ENCODE measurements around the gene GALNT17.

The GALNT17 gene

GRCh38 chr7:71157757-71158156, 25.8 kb downstream of the GALNT17 start:
- Histone ChIP-seq H3K4me1 (ENCODE audit: control insufficient read depth, insufficient read depth, low read depth, low read length) (no peaks in the 10 kb centered on the region), H2AK5ac (ENCODE audit: low read length, severe bottlenecking) (no peak overlapping the region), H2BK12ac (ENCODE audit: low read length in 2 of 2) (no peak overlapping the region), H3K18ac (ENCODE audit: low read depth in 1 of 2, low read length in 2 of 2) (no peak overlapping the region), H3K4me3 (ENCODE audit: insufficient read depth in 1 of 2, low read depth in 1 of 2, low read length in 2 of 2) (no peak overlapping the region), H3K79me1 (replicated peaks; ENCODE audit: low read length, poor library complexity, severe bottlenecking) (no peaks in the 10 kb centered on the region), H3K4me2 (ENCODE audit: low read length, poor library complexity, severe bottlenecking) (no peak overlapping the region), H3K9me3 (ENCODE audit: control insufficient read depth, low read length) (no peaks in the 10 kb centered on the region), H3K4ac (ENCODE audit: low read depth in 1 of 2, low read length in 2 of 2) (no peak overlapping the region), H3K27me3 (ENCODE audit: control insufficient read depth in 1 of 2, insufficient read depth in 1 of 2, low read length in 2 of 2) (no peaks in the 10 kb centered on the region), H3K27ac (ENCODE audit: low read length, poor library complexity, severe bottlenecking) (no peak overlapping the region), H3K9ac (ENCODE audit: low read length) (no peak overlapping the region), H3K14ac (ENCODE audit: low read length in 2 of 2) (no peak overlapping the region), H2AFZ (ENCODE audit: low read depth, low read length) (no peak overlapping the region), H3K36me3 (ENCODE audit: control insufficient read depth in 1 of 2, insufficient read depth in 2 of 2, low read depth in 1 of 2, low read length in 2 of 2) (no peaks in the 10 kb centered on the region), H2BK15ac (ENCODE audit: low read depth, poor library complexity, severe bottlenecking) (no peak overlapping the region), H4K8ac (ENCODE audit: low read length) (no peak overlapping the region), H2BK5ac (ENCODE audit: low read depth, low read length, poor library complexity, severe bottlenecking) (no peak overlapping the region), H3K23ac (ENCODE audit: low read length in 2 of 2) (no peak overlapping the region), H4K91ac (ENCODE audit: low read length) (no peak overlapping the region), H2BK120ac (ENCODE audit: low read depth, low read length) (no peak overlapping the region)
- DNase-seq: no peak
- no CpG with 5 or more reads among the region's 3 CpGs for WGBS

- H4K91ac ChIP-seq (ENCODE audit: low read length): no peak overlapping the region
- H3K4me3 ChIP-seq (ENCODE audit: insufficient read depth in 1 of 2, low read depth in 1 of 2, low read length in 2 of 2): no peak overlapping the region
- no peaks in the 10 kb centered on the region for H3K36me3 ChIP-seq (ENCODE audit: control insufficient read depth in 1 of 2, insufficient read depth in 2 of 2, low read depth in 1 of 2, low read length in 2 of 2)
- no peaks in the 10 kb centered on the region for H3K27me3 ChIP-seq (ENCODE audit: control insufficient read depth in 1 of 2, insufficient read depth in 1 of 2, low read length in 2 of 2)
- H3K4me2 ChIP-seq (ENCODE audit: low read length, poor library complexity, severe bottlenecking): no peak overlapping the region
- H3K27ac ChIP-seq (ENCODE audit: low read length, poor library complexity, severe bottlenecking): no peak overlapping the region
- H3K9me3 ChIP-seq (ENCODE audit: control insufficient read depth, low read length): no peaks in the 10 kb centered on the region
- no peak overlapping the region for H2BK120ac ChIP-seq (ENCODE audit: low read depth, low read length)
- H3K18ac ChIP-seq (ENCODE audit: low read depth in 1 of 2, low read length in 2 of 2): no peak overlapping the region
- no peak overlapping the region for H3K4ac ChIP-seq (ENCODE audit: low read depth in 1 of 2, low read length in 2 of 2)
- no peak overlapping the region for H4K8ac ChIP-seq (ENCODE audit: low read length)
- H2BK5ac ChIP-seq (ENCODE audit: low read depth, low read length, poor library complexity, severe bottlenecking): no peak overlapping the region
- H2AFZ ChIP-seq (ENCODE audit: low read depth, low read length): no peak overlapping the region
- no peak overlapping the region for H2AK5ac ChIP-seq (ENCODE audit: low read length, severe bottlenecking)
- H3K14ac ChIP-seq (ENCODE audit: low read length in 2 of 2): no peak overlapping the region
- no peaks in the 10 kb centered on the region for H3K4me1 ChIP-seq (ENCODE audit: control insufficient read depth, insufficient read depth, low read depth, low read length)
- no peak for DNase-seq
- no peak overlapping the region for H2BK15ac ChIP-seq (ENCODE audit: low read depth, poor library complexity, severe bottlenecking)
- no peak overlapping the region for H3K9ac ChIP-seq (ENCODE audit: low read length)
- no peak overlapping the region for H2BK12ac ChIP-seq (ENCODE audit: low read length in 2 of 2)
- no peaks in the 10 kb centered on the region for H3K79me1 ChIP-seq (replicated peaks; ENCODE audit: low read length, poor library complexity, severe bottlenecking)
- 86% methylated on average over 6 of the region's 6 CpGs for WGBS
- no peak overlapping the region for H3K23ac ChIP-seq (ENCODE audit: low read length in 2 of 2)
Measured at GRCh38 chr7:71165708-71166107, 33.8 kb downstream of the GALNT17 start.

- Histone ChIP-seq H3K4me3 (ENCODE audit: insufficient read depth in 1 of 2, low read depth in 1 of 2, low read length in 2 of 2) (no peak overlapping the region), H4K8ac (ENCODE audit: low read length) (no peak overlapping the region), H3K23ac (ENCODE audit: low read length in 2 of 2) (no peak overlapping the region), H3K9ac (ENCODE audit: low read length) (no peak overlapping the region), H3K18ac (ENCODE audit: low read depth in 1 of 2, low read length in 2 of 2) (no peak overlapping the region), H3K4me2 (ENCODE audit: low read length, poor library complexity, severe bottlenecking) (no peak overlapping the region), H4K91ac (ENCODE audit: low read length) (no peak overlapping the region), H2BK15ac (ENCODE audit: low read depth, poor library complexity, severe bottlenecking) (no peak overlapping the region), H2BK5ac (ENCODE audit: low read depth, low read length, poor library complexity, severe bottlenecking) (no peak overlapping the region), H3K27ac (ENCODE audit: low read length, poor library complexity, severe bottlenecking) (no peak overlapping the region), H2AFZ (ENCODE audit: low read depth, low read length) (no peak overlapping the region), H2BK120ac (ENCODE audit: low read depth, low read length) (no peak overlapping the region), H3K4me1 (ENCODE audit: control insufficient read depth, insufficient read depth, low read depth, low read length) (no peaks in the 10 kb centered on the region), H3K27me3 (ENCODE audit: control insufficient read depth in 1 of 2, insufficient read depth in 1 of 2, low read length in 2 of 2) (no peaks in the 10 kb centered on the region), H3K36me3 (ENCODE audit: control insufficient read depth in 1 of 2, insufficient read depth in 2 of 2, low read depth in 1 of 2, low read length in 2 of 2) (no peaks in the 10 kb centered on the region), H2AK5ac (ENCODE audit: low read length, severe bottlenecking) (no peak overlapping the region), H3K14ac (ENCODE audit: low read length in 2 of 2) (no peak overlapping the region), H3K79me1 (replicated peaks; ENCODE audit: low read length, poor library complexity, severe bottlenecking) (no peaks in the 10 kb centered on the region), H3K4ac (ENCODE audit: low read depth in 1 of 2, low read length in 2 of 2) (no peak overlapping the region), H2BK12ac (ENCODE audit: low read length in 2 of 2) (no peak overlapping the region), H3K9me3 (ENCODE audit: control insufficient read depth, low read length) (no peaks in the 10 kb centered on the region)
- 82% methylated on average over 4 of the region's 4 CpGs for WGBS
- no peak for DNase-seq
Measured at GRCh38 chr7:71171476-71171875, 39.5 kb downstream of the GALNT17 start.

GRCh38 chr7:71173955-71174354, 42.0 kb downstream of the GALNT17 start:
- no peak overlapping the region for H3K27ac ChIP-seq (ENCODE audit: low read length, poor library complexity, severe bottlenecking)
- no peak overlapping the region for H3K9ac ChIP-seq (ENCODE audit: low read length)
- no peak overlapping the region for H2BK12ac ChIP-seq (ENCODE audit: low read length in 2 of 2)
- H3K4me2 ChIP-seq (ENCODE audit: low read length, poor library complexity, severe bottlenecking): no peak overlapping the region
- H2BK120ac ChIP-seq (ENCODE audit: low read depth, low read length): no peak overlapping the region
- DNase-seq: no peak
- H3K23ac ChIP-seq (ENCODE audit: low read length in 2 of 2): no peak overlapping the region
- peaks cover 8% of the 10 kb centered on the region for H3K9me3 ChIP-seq (ENCODE audit: control insufficient read depth, low read length)
- no peak overlapping the region for H4K91ac ChIP-seq (ENCODE audit: low read length)
- no peaks in the 10 kb centered on the region for H3K4me1 ChIP-seq (ENCODE audit: control insufficient read depth, insufficient read depth, low read depth, low read length)
- H2BK5ac ChIP-seq (ENCODE audit: low read depth, low read length, poor library complexity, severe bottlenecking): no peak overlapping the region
- no peak overlapping the region for H2AFZ ChIP-seq (ENCODE audit: low read depth, low read length)
- H3K79me1 ChIP-seq (replicated peaks; ENCODE audit: low read length, poor library complexity, severe bottlenecking): no peaks in the 10 kb centered on the region
- no peak overlapping the region for H3K4ac ChIP-seq (ENCODE audit: low read depth in 1 of 2, low read length in 2 of 2)
- no peaks in the 10 kb centered on the region for H3K36me3 ChIP-seq (ENCODE audit: control insufficient read depth in 1 of 2, insufficient read depth in 2 of 2, low read depth in 1 of 2, low read length in 2 of 2)
- 85% methylated on average over 7 of the region's 7 CpGs for WGBS
- no peak overlapping the region for H3K18ac ChIP-seq (ENCODE audit: low read depth in 1 of 2, low read length in 2 of 2)
- H2AK5ac ChIP-seq (ENCODE audit: low read length, severe bottlenecking): no peak overlapping the region
- no peak overlapping the region for H3K4me3 ChIP-seq (ENCODE audit: insufficient read depth in 1 of 2, low read depth in 1 of 2, low read length in 2 of 2)
- H4K8ac ChIP-seq (ENCODE audit: low read length): no peak overlapping the region
- no peaks in the 10 kb centered on the region for H3K27me3 ChIP-seq (ENCODE audit: control insufficient read depth in 1 of 2, insufficient read depth in 1 of 2, low read length in 2 of 2)
- no peak overlapping the region for H3K14ac ChIP-seq (ENCODE audit: low read length in 2 of 2)
- H2BK15ac ChIP-seq (ENCODE audit: low read depth, poor library complexity, severe bottlenecking): no peak overlapping the region
